ENCODE measurements around the gene PLGLB1.
"Not testable (repeated sequence)": the region's sequence is repeated elsewhere in the genome, so short reads cannot be mapped to it uniquely, and the experiment has no call there.

Gene PLGLB1

DNA sequence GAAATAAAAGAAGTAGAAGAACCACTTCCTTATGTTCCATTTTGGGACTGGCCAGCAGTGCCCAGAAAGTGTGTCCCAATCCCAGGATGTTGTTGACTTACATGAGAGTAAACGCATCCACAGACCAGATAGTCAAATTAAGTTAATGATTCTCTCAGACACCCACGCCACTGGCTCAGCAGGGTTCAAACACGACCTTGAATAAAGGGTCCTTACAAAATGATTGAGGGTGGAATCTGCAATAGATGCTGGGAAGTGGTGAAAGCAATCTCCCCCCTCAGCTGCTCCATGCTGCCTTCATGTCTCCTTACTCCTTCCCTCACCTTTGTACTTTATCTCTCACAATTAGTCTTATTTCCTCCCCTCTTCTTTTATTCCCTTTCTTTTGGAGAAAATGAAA, at the start of gene PLGLB1:
Gene PLGLB1 (minus strand): TSS at position 101 of the 400 bp plus-strand sequence. CDS start 61 bp downstream, at position 40.
- not testable (repeated sequence) for H3K4me1 ChIP-seq (ENCODE audit: insufficient read depth, low read length); H3K36me3 ChIP-seq (ENCODE audit: insufficient read depth, low read length); H3K27me3 ChIP-seq (ENCODE audit: insufficient read depth, low read length); H2AFZ ChIP-seq (ENCODE audit: low read depth, low read length); H3K9me3 ChIP-seq (ENCODE audit: low read length); H3K4me3 ChIP-seq (ENCODE audit: low read length)

DNA sequence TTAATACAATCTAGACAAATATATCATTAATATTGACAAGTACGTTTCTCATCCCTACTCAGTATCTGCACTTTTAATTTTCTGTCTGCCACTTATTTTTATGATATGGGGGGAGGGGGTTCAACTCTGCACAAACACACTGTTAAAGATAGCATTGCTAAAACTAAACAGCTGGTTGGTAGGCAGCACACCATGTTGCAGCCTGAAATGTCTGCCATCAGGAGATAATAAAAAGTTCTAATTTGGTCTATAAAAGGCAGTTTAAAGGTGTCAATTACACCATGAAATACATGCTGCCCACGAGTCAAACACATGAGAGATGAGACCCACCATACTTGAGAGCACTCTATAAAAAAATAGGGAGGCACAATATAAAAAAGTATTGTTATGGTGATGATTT, 42.7 kb upstream of the PLGLB1 start:
- not testable (repeated sequence) for H2AFZ ChIP-seq (ENCODE audit: low read depth, low read length); H3K4me1 ChIP-seq (ENCODE audit: insufficient read depth, low read length); H3K27me3 ChIP-seq (ENCODE audit: insufficient read depth, low read length); H3K9me3 ChIP-seq (ENCODE audit: low read length); H3K4me3 ChIP-seq (ENCODE audit: low read length); H3K36me3 ChIP-seq (ENCODE audit: insufficient read depth, low read length)

DNA sequence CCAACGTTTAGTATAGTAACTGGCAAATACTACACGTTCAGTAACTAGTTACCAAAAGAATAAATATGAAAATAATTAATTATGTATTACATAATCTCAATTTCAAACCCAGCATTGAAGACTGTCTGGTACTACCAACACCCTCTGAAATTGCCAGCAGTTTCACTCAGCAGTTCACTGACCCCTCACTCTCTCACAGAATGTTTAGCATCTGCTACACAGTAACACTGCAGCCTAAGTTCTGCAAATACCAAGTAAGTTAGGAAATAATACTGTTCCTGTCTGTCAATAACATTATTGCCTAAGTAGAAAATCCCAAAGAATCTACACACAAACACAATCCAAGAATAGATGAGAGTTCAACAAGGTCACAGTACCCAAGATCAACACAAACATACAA, 41.8 kb upstream of the PLGLB1 start:
- not testable (repeated sequence) for H3K4me3 ChIP-seq (ENCODE audit: low read length); H2AFZ ChIP-seq (ENCODE audit: low read depth, low read length); H3K36me3 ChIP-seq (ENCODE audit: insufficient read depth, low read length); H3K27me3 ChIP-seq (ENCODE audit: insufficient read depth, low read length); H3K4me1 ChIP-seq (ENCODE audit: insufficient read depth, low read length); H3K9me3 ChIP-seq (ENCODE audit: low read length)

DNA sequence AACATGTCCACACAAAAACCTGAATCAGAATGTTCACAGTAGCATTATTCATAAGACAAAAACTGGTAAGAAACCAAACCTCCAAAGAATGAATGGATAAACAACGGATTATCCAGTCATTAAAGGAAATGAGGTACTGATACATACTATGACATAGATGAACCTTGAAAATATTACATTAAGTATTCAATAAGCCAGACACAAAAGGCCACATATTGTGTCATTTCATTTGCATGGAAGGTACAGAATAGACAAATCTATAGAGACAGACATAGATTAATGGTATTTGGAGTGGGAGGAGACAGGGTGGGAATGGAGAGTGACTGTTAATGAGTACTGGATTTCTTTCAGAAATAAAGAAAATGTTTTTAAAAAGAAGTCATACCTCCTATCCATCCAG, 39.9 kb upstream of the PLGLB1 start:
- not testable (repeated sequence) for H3K4me1 ChIP-seq (ENCODE audit: insufficient read depth, low read length); H3K9me3 ChIP-seq (ENCODE audit: low read length); H3K36me3 ChIP-seq (ENCODE audit: insufficient read depth, low read length); H3K27me3 ChIP-seq (ENCODE audit: insufficient read depth, low read length); H3K4me3 ChIP-seq (ENCODE audit: low read length); H2AFZ ChIP-seq (ENCODE audit: low read depth, low read length)

DNA sequence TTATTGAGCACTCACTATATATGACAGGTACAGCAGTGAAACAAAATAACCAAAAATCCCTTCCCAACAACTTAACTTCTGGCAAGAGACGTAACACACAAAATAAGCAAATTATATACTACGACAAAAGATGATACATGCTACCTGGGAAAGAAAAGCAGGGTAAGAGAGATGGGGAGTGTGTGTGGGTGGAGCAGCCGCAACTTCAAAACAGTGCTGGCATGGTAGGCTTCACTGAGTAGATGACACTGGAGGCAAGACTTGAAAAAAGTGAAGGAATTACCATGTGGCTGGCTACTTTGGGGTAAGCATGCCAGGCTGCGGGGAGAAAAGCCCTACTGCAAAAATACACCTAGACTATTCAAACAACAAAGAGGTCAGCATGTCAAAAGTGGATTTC, 36.0 kb upstream of the PLGLB1 start:
- H2AFZ ChIP-seq (ENCODE audit: low read depth, low read length); H3K36me3 ChIP-seq (ENCODE audit: insufficient read depth, low read length); H3K27me3 ChIP-seq (ENCODE audit: insufficient read depth, low read length); H3K4me1 ChIP-seq (ENCODE audit: insufficient read depth, low read length); H3K4me3 ChIP-seq (ENCODE audit: low read length); H3K9me3 ChIP-seq (ENCODE audit: low read length): not testable (repeated sequence)

DNA sequence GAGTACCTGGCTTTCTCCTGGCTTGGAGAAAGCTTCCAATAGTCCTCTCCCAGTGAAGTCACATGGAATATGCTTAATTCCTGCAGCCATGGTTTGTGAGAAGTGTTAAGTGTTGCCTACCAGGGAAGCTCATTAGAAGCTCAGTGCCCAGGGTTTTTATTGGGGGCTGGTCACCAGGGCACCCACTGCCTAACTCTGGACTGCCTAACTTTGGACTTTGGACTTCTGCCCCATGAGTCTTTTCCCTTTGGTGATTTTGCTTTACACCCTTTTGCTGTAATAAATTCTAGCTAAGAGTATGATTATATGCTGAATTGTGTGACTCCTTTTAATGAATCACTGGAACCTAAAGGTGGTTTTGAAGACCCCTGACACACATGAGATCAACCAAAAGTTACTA, 35.2 kb upstream of the PLGLB1 start:
- H3K9me3 ChIP-seq (ENCODE audit: low read length); H3K27me3 ChIP-seq (ENCODE audit: insufficient read depth, low read length); H3K4me1 ChIP-seq (ENCODE audit: insufficient read depth, low read length); H3K36me3 ChIP-seq (ENCODE audit: insufficient read depth, low read length); H2AFZ ChIP-seq (ENCODE audit: low read depth, low read length); H3K4me3 ChIP-seq (ENCODE audit: low read length): not testable (repeated sequence)

DNA sequence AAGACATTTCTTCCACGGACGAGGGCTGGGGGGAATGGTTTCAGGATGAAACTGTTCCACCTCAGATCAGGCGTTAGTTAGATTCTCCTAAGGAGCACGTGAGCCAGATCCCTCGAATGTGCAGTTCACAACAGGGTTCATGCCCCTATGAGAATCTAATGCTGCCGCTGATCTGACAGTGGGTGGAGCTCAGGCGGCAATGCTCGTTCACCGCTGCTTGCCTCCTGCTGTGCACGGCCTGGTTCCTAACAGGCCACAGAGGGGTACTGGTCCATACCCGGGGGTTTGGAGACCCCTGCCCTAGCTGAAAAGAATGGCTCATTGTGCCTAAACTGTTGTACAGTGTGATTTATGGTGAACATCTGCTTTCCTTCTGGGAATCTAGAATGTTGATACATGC, 34.8 kb upstream of the PLGLB1 start:
- H3K4me1 ChIP-seq (ENCODE audit: insufficient read depth, low read length); H3K9me3 ChIP-seq (ENCODE audit: low read length); H3K27me3 ChIP-seq (ENCODE audit: insufficient read depth, low read length); H3K4me3 ChIP-seq (ENCODE audit: low read length); H2AFZ ChIP-seq (ENCODE audit: low read depth, low read length); H3K36me3 ChIP-seq (ENCODE audit: insufficient read depth, low read length): not testable (repeated sequence)

DNA sequence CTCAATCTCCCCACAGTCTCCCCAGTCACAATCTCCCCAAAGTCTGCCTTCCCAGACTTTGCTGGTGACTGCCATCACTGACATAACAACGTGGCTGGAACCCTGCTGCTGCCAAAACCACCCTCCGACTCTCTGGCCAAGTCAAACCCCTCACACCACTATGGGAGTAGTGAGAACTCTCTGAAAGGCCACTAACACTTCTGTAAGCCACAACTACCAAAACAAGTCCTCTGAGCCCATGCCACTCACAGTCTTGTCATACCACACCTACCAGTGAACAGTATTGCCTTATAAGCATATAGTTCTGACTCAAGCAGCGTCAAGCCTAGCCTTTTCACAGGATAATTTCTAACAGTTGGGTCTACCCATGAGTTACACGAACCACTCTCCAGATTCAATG, 32.7 kb upstream of the PLGLB1 start:
- not testable (repeated sequence) for H3K9me3 ChIP-seq (ENCODE audit: low read length); H3K4me3 ChIP-seq (ENCODE audit: low read length); H3K4me1 ChIP-seq (ENCODE audit: insufficient read depth, low read length); H2AFZ ChIP-seq (ENCODE audit: low read depth, low read length); H3K27me3 ChIP-seq (ENCODE audit: insufficient read depth, low read length); H3K36me3 ChIP-seq (ENCODE audit: insufficient read depth, low read length)

DNA sequence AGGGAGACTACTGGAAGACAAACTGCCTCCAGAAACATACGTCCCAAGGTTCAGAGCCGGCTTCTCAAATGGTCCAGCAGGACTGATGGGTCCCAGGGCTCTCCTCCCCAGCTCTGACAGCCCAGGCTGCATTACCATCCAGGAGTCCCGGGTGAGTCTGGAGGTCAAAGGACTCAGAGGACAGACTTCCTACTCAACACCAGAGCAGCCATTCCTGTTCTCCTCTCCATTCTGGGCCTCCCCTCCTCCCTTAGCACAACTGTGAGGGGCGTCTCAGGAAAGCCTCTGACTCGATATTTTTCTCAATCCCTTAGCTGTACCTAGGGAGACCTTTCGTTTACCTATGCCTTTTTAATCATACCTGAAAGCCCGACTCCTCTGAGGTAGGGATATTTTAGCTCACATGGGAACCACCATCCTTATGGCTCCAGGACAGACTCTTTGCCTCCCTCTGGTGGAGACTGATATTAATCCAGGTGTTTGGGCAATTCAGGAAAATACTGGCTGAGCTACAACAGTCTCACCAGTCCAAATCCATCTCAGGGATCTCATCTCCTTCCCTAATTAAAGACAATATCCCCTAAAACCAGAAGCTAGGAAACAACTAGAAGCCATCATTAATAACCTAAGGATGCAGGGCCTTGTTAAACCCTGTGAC, 19.8 kb upstream of the PLGLB1 start:
- H3K36me3 ChIP-seq (ENCODE audit: insufficient read depth, low read length); H3K27me3 ChIP-seq (ENCODE audit: insufficient read depth, low read length); H3K9me3 ChIP-seq (ENCODE audit: low read length); H3K4me1 ChIP-seq (ENCODE audit: insufficient read depth, low read length); H3K4me3 ChIP-seq (ENCODE audit: low read length); H2AFZ ChIP-seq (ENCODE audit: low read depth, low read length): not testable (repeated sequence)

DNA sequence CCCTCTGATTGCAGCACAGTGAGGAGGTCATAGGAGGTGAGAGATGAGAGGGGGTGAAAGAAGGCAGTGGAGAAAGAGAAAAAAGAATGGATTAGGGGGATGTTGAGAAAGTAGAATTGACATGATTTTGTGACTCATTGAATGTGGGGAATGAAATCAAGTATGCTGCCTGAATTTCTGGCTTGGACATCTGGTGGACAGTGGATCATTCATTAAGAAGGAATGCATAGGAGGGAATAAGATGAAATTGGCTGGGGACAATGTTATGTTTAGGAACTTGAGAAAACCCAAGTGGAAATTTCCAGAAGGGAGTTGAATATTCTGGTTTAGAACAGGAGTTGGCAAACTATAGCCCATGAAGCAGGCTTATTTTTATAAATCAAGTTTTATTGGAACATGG, 7.0 kb upstream of the PLGLB1 start:
- not testable (repeated sequence) for H3K9me3 ChIP-seq (ENCODE audit: low read length); H3K36me3 ChIP-seq (ENCODE audit: insufficient read depth, low read length); H3K4me3 ChIP-seq (ENCODE audit: low read length); H2AFZ ChIP-seq (ENCODE audit: low read depth, low read length); H3K4me1 ChIP-seq (ENCODE audit: insufficient read depth, low read length); H3K27me3 ChIP-seq (ENCODE audit: insufficient read depth, low read length)

DNA sequence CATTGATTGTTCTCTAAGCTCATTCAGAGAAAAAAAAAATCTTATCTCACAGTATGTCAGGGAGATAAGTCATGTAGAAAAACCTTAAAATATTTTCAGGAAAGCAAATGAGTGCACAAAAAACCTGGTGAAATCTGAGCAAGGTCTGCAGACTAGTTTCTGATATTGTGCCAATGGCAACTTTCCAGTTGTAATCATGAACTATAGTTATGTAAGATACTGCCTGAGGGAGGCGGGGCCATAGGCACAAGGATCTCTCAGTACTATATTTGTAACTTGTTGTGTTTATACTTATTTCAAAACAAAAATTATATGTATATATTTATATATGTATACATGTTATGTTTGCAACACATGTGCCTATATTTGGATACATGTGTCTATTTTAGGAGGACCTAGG, 5.2 kb upstream of the PLGLB1 start:
- not testable (repeated sequence) for H3K9me3 ChIP-seq (ENCODE audit: low read length); H3K4me1 ChIP-seq (ENCODE audit: insufficient read depth, low read length); H3K4me3 ChIP-seq (ENCODE audit: low read length); H3K27me3 ChIP-seq (ENCODE audit: insufficient read depth, low read length); H2AFZ ChIP-seq (ENCODE audit: low read depth, low read length); H3K36me3 ChIP-seq (ENCODE audit: insufficient read depth, low read length)

DNA sequence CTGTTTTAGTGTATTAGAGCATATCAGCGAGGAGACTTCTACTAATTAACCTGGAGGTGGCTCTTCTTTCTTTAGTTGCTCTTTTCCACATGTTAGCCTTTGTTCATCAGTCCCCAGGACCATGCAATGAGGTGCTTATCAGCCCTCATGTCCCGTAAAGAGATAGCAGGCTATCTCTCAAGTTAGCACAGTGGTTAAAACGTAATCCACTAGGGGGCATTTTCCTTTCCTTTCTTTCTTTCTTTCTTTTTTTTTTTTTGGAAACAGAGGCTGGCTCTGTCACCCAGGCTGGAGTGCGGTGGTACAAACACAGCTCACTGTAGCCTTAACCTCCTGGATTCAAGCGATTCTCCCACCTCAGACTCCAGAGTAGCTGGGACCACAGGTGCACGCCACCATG, 4.3 kb upstream of the PLGLB1 start:
- H2AFZ ChIP-seq (ENCODE audit: low read depth, low read length); H3K4me3 ChIP-seq (ENCODE audit: low read length); H3K4me1 ChIP-seq (ENCODE audit: insufficient read depth, low read length); H3K9me3 ChIP-seq (ENCODE audit: low read length); H3K36me3 ChIP-seq (ENCODE audit: insufficient read depth, low read length); H3K27me3 ChIP-seq (ENCODE audit: insufficient read depth, low read length): not testable (repeated sequence)

DNA sequence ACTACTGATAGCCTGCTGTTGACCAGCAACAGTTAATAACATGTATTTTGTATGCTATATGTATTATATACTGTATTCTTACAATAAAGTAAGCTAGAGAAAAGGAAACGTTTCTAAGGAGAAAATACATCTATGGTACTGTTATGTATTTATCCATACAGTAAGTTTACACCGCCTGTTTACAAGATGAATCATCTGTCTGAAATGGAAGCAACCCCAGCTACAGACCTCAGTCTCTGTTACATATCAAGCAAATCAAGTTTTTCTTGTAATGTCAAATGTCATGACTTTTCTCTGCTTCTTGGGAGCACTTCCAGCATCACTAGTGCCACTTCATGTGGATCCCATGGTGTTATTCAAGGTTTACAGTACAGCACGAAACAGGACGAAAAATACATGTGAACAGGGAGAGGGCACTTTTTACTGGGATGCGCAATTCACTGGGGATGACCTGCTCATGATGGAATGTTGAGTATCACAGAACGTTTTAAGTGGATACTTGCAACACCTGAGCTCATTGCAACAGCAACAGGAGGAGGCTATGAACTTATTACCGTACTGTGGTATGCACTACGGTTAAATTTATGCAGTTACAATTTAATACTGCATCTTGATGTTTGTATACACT, 2.5 kb upstream of the PLGLB1 start:
- not testable (repeated sequence) for H3K4me1 ChIP-seq (ENCODE audit: insufficient read depth, low read length); H3K4me3 ChIP-seq (ENCODE audit: low read length); H3K9me3 ChIP-seq (ENCODE audit: low read length); H2AFZ ChIP-seq (ENCODE audit: low read depth, low read length); H3K27me3 ChIP-seq (ENCODE audit: insufficient read depth, low read length); H3K36me3 ChIP-seq (ENCODE audit: insufficient read depth, low read length)

DNA sequence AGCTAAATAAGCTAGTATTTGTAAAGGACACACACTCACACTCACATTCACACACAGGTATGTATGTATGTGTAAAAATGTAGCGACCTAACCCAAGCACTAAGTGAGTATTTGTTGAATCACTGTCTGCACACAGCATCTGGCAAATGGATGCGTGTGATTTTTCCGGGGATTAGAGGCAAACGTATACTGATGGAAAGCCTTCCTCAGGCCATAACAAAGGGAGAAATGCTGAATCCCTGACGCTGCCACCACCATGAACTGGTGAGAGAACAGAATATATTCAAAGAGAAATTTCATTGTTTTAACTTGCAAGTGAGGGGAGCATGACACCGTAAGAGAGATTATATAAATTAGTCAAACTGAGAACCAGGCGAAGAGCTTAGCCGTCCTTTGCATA, 601 bp downstream of the PLGLB1 start:
- H3K9me3 ChIP-seq (ENCODE audit: low read length); H3K27me3 ChIP-seq (ENCODE audit: insufficient read depth, low read length); H2AFZ ChIP-seq (ENCODE audit: low read depth, low read length); H3K4me3 ChIP-seq (ENCODE audit: low read length); H3K36me3 ChIP-seq (ENCODE audit: insufficient read depth, low read length); H3K4me1 ChIP-seq (ENCODE audit: insufficient read depth, low read length): not testable (repeated sequence)
